OCI-LY7 (cell line): ENCODE measurements around the gene ZNF423. TPM values are rescaled to one million over a fixed set of nuclear protein-coding genes. Genes with fewer than 3 reads are reported as not detected.

Experiments
- BruUV-seq: library from RNA; stranded (reverse); fragments of 400-500 nt; replicated peaks from 2 replicates; lab custom pipeline; 2021; lab: Mats Ljungman, UMichigan
- CTCF ChIA-PET: fragments of 300-600 bp; sonication (Branson Sonifier 250); formaldehyde crosslinking; loops from one replicate; lab custom pipeline; 2022; ENCODE audit warnings: antibody characterized with exemption; ENCODE audit not compliant: unreplicated experiment; lab: Charles Lee
- POLR2A ChIA-PET: fragments of 300-600 bp; sonication (Branson Sonifier 250); formaldehyde crosslinking; loops from one replicate; lab custom pipeline; 2022; ENCODE audit warnings: antibody characterized with exemption; lab: Charles Lee
- DNase-seq: peaks from one replicate; pipeline ENCODE4 v3.0.0-alpha.2; 2015; ENCODE audit warnings: low spot score
- H2AFZ ChIP-seq: fragments of 200-600 bp; sonication (generic), shearing (Covaris generic); 2 replicates; pipeline ENCODE4 v1.6.1; 2014; ENCODE audit warnings: mild to moderate bottlenecking, antibody characterized with exemption, low read length, moderate library complexity
- H3K27ac ChIP-seq: fragments of 200-600 bp; sonication (generic); 2 replicates; pipeline ENCODE4 v1.5.1; 2014; ENCODE audit warnings: mixed run types, low read depth, mild to moderate bottlenecking, moderate library complexity, low read length, inconsistent platforms; ENCODE audit not compliant: poor library complexity, severe bottlenecking
- H3K36me3 ChIP-seq: fragments of 200-600 bp; sonication (generic); 2 replicates; pipeline ENCODE4 v1.6.1; 2014; ENCODE audit warnings: mild to moderate bottlenecking, antibody characterized with exemption, low read length, moderate library complexity, mixed read lengths; ENCODE audit not compliant: insufficient read depth
- H3K4me1 ChIP-seq: fragments of 200-600 bp; sonication (generic); 2 replicates; pipeline ENCODE4 v1.5.1; 2014; ENCODE audit warnings: mild to moderate bottlenecking, low read length; ENCODE audit not compliant: insufficient read depth, poor library complexity, severe bottlenecking
- H3K4me2 ChIP-seq: fragments of 200-600 bp; sonication (generic); 2 replicates; pipeline ENCODE4 v1.6.1; 2014; ENCODE audit warnings: mild to moderate bottlenecking, low read length
- H3K4me3 ChIP-seq: fragments of 200-600 bp; sonication (generic); 2 replicates; pipeline ENCODE4 v1.5.1; 2014; ENCODE audit warnings: mild to moderate bottlenecking, low read depth, low read length; ENCODE audit not compliant: poor library complexity, severe bottlenecking
- H3K79me2 ChIP-seq: fragments of 200-600 bp; sonication (generic); 2 replicates; pipeline ENCODE4 v1.6.1; 2016; ENCODE audit warnings: low read depth, mild to moderate bottlenecking, low read length, moderate library complexity, mixed read lengths; ENCODE audit not compliant: insufficient read depth
- H3K9me2 ChIP-seq: fragments of 200-600 bp; sonication (generic); 2 replicates; pipeline ENCODE4 v1.6.1; 2016; ENCODE audit warnings: mild to moderate bottlenecking, low read length, mixed read lengths; ENCODE audit not compliant: insufficient read depth
- H3K9me3 ChIP-seq: fragments of 200-600 bp; sonication (generic); 2 replicates; pipeline ENCODE4 v1.6.1; 2014; ENCODE audit warnings: mild to moderate bottlenecking, mixed run types, low read length, mixed read lengths
- H4K20me1 ChIP-seq: fragments of 200-600 bp; sonication (generic); 2 replicates; pipeline ENCODE4 v1.6.1; 2014; ENCODE audit warnings: mild to moderate bottlenecking, antibody characterized with exemption, low read length, moderate library complexity, mixed read lengths; ENCODE audit not compliant: insufficient read depth
- EZH2phosphoT487 ChIP-seq: fragments of 200-600 bp; sonication (generic); IDR thresholded peaks from 2 replicates; pipeline ENCODE4 v1.6.1; 2018; ENCODE audit warnings: low read depth, borderline replicate concordance, mild to moderate bottlenecking, mixed run types, antibody characterized with exemption, low read length, moderate library complexity, mixed read lengths
- intact Hi-C: fragments of 100-400 bp; cut with micrococcal nuclease; formaldehyde crosslinking; loops from one replicate; pipeline ENCODE4 v1.10.0; 2022; ENCODE audit not compliant: unreplicated experiment
- total RNA-seq, 2 experiments: library from RNA; depleted of rRNA in 1 of 2; stranded (reverse); fragments of >200 nt in 1 of 2; shearing (Covaris generic) in 1 of 2; gene quantifications; 2 replicates each; pipeline ENCODE4 v1.2.3, GENCODE V29; 2014 to 2022
- TF ChIP-seq, protein P1 (sequence below): fragments of 200-600 bp; sonication (generic); conservative IDR thresholded peaks from 2 replicates; pipeline ENCODE4 v1.5.1; 2014; ENCODE audit warnings: mild to moderate bottlenecking, antibody characterized with exemption, low read length, moderate library complexity, mixed read lengths

Gene ZNF423
- total RNA-seq, 2 experiments from 2014 or later = 0.09 to 0.13 TPM

DNA sequence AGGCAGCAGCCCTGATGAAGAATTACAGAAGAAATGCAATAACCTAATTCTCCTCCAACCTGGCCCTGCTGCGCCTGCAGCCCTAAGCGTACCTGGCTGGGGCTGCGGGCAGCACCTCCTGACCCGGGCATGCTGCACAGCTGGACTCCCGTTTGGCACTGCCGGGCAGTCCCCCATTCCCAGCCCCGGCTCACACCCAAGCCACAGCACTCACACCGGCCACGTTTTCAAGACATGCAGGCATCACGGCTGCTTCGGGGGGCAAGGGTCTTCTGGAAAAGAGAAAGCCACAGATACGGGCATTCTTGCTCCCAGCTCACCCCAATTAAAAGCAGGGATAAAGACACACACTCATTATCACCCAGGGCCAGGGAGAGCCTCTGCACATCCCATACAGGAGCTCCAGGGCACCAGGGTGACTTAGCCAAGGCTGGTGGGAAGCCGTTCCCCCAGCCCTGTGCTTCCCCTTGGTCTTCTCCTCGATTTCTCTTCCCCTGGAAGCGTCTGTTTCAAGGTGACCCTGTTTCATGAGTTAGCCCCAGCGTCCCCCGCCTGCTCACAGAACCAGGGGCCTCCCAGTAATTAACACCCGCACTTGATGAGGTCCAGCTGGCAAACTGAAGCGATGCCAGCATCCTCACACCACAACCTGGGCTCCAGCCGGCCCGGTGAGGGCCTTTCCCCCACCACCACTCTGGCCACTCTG lies 265.6 kb downstream of the ZNF423 start:
- Histone ChIP-seq H3K4me1 (peaks cover 20% of the 10 kb centered on the region), H3K4me2 (no peak overlapping the region), H3K9me3 (no peaks in the 10 kb centered on the region), H3K4me3 (no peak overlapping the region), H4K20me1 (no peaks in the 10 kb centered on the region), H3K27ac (no peak overlapping the region), H2AFZ (no peak overlapping the region), H3K79me2 (no peaks in the 10 kb centered on the region), H3K36me3 (no peaks in the 10 kb centered on the region), H3K9me2 (no peaks in the 10 kb centered on the region)
- TF ChIP-seq EZH2phosphoT487 = no peak
- TF ChIP-seq, protein P1, sequence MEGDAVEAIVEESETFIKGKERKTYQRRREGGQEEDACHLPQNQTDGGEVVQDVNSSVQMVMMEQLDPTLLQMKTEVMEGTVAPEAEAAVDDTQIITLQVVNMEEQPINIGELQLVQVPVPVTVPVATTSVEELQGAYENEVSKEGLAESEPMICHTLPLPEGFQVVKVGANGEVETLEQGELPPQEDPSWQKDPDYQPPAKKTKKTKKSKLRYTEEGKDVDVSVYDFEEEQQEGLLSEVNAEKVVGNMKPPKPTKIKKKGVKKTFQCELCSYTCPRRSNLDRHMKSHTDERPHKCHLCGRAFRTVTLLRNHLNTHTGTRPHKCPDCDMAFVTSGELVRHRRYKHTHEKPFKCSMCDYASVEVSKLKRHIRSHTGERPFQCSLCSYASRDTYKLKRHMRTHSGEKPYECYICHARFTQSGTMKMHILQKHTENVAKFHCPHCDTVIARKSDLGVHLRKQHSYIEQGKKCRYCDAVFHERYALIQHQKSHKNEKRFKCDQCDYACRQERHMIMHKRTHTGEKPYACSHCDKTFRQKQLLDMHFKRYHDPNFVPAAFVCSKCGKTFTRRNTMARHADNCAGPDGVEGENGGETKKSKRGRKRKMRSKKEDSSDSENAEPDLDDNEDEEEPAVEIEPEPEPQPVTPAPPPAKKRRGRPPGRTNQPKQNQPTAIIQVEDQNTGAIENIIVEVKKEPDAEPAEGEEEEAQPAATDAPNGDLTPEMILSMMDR = no peak
- no peak for DNase-seq
- BruUV-seq = no TSS peak
- ChIA-PET POLR2A (no interaction called here), CTCF (no interaction called here)
- intact Hi-C loops = loop anchor here (10.0 kb wide), 1 partner anchor 96 kb away; no protein-coding TSS in a partner anchor

- no peaks in the 10 kb centered on the region for H3K9me3 ChIP-seq
- H3K27ac ChIP-seq = no peak overlapping the region
- no peak for TF ChIP-seq EZH2phosphoT487
- TF ChIP-seq, protein P1 = no peak
- no TSS peak for BruUV-seq
- H3K4me3 ChIP-seq = no peak overlapping the region
- no peak overlapping the region for H3K4me2 ChIP-seq
- H3K79me2 ChIP-seq = no peaks in the 10 kb centered on the region
- no peaks in the 10 kb centered on the region for H3K36me3 ChIP-seq
- H3K4me1 ChIP-seq = peaks cover 20% of the 10 kb centered on the region
- H2AFZ ChIP-seq = no peak overlapping the region
- no peaks in the 10 kb centered on the region for H4K20me1 ChIP-seq
- intact Hi-C loops = loop anchor here (10.0 kb wide), 1 partner anchor 95 kb away; no protein-coding TSS in a partner anchor
- no peaks in the 10 kb centered on the region for H3K9me2 ChIP-seq
- CTCF ChIA-PET = no interaction called here
- DNase-seq = no peak
- POLR2A ChIA-PET = no interaction called here
Observed at GRCh38 chr16:49589544-49590031, 266.3 kb downstream of the ZNF423 start.
